ENCODE data around the gene CMC2.

CMC2 gene

GRCh38 chr16:81003610-81004460, 2.9 kb downstream of the CMC2 start:
- DNase-seq (ENCODE audit: low read depth): peak; percentile 29
- TF ChIP-seq CTCF (IDR thresholded peaks at IDR 0.05; ENCODE audit: insufficient read depth, low read depth, low read length, missing control alignments): no peak
- H3K4me3 ChIP-seq (ENCODE audit: low read length): no peak overlapping the region

GRCh38 chr16:81003064-81003463, 3.6 kb downstream of the CMC2 start:
- no peak for TF ChIP-seq CTCF (IDR thresholded peaks at IDR 0.05; ENCODE audit: insufficient read depth, low read depth, low read length, missing control alignments)
- H3K4me3 ChIP-seq (ENCODE audit: low read length): no peak overlapping the region
- DNase-seq (ENCODE audit: low read depth): no peak

GRCh38 chr16:81001330-81001729, 5.4 kb downstream of the CMC2 start:
- no peak for DNase-seq (ENCODE audit: low read depth)
- no peak for TF ChIP-seq CTCF (IDR thresholded peaks at IDR 0.05; ENCODE audit: insufficient read depth, low read depth, low read length, missing control alignments)
- no peak overlapping the region for H3K4me3 ChIP-seq (ENCODE audit: low read length)

- TF ChIP-seq CTCF (IDR thresholded peaks at IDR 0.05; ENCODE audit: insufficient read depth, low read depth, low read length, missing control alignments): no peak
- no peak for DNase-seq (ENCODE audit: low read depth)
Observed at GRCh38 chr16:81000873-81001272, 5.8 kb downstream of the CMC2 start.

GRCh38 chr16:80997964-80998620, 8.6 kb downstream of the CMC2 start:
- TF ChIP-seq CTCF (IDR thresholded peaks at IDR 0.05; ENCODE audit: insufficient read depth, low read depth, low read length, missing control alignments): no peak
- no peak for DNase-seq (ENCODE audit: low read depth)
- no peak overlapping the region for H3K4me3 ChIP-seq (ENCODE audit: low read length)

More at GRCh38 chr16:81000873-81001272, 5.8 kb downstream of the CMC2 start:
- H3K4me3 ChIP-seq (ENCODE audit: low read length): no peak overlapping the region

- no peak for DNase-seq (ENCODE audit: low read depth)
- H3K4me3 ChIP-seq (ENCODE audit: low read length): no peak overlapping the region
- TF ChIP-seq CTCF (IDR thresholded peaks at IDR 0.05; ENCODE audit: insufficient read depth, low read depth, low read length, missing control alignments): no peak
Observed at GRCh38 chr16:80997139-80997798, 9.4 kb downstream of the CMC2 start.
